ENCODE results near the gene TMIGD2.
"Not testable (repeated sequence)": the region's sequence is repeated elsewhere in the genome, so short reads cannot be mapped to it uniquely, and the experiment has no call there.

The TMIGD2 gene

GRCh38 chr19:4302243-4302640, at the start of gene TMIGD2:
TSS of gene TMIGD2 (minus strand) at chr19:4302389. CDS start at chr19:4302385, 4 bp downstream.
- TF ChIP-seq GATA1 (IDR thresholded peaks at IDR 0.05; ENCODE audit: low read depth, low read length) (no peak), POLR2A (IDR thresholded peaks at IDR 0.05; ENCODE audit: low read length) (no peak)
- no peak for DNase-seq

- no peak for TF ChIP-seq GATA1 (IDR thresholded peaks at IDR 0.05; ENCODE audit: low read depth, low read length)
- TF ChIP-seq POLR2A (IDR thresholded peaks at IDR 0.05; ENCODE audit: low read length), result no peak
- no peak for DNase-seq
Observed at GRCh38 chr19:4350726-4351125, 48.5 kb upstream of the TMIGD2 start.

GRCh38 chr19:4350111-4350510, 47.9 kb upstream of the TMIGD2 start:
- TF ChIP-seq GATA1 (IDR thresholded peaks at IDR 0.05; ENCODE audit: low read depth, low read length), result no peak
- no peak for TF ChIP-seq POLR2A (IDR thresholded peaks at IDR 0.05; ENCODE audit: low read length)
- no peak for DNase-seq

GRCh38 chr19:4349225-4349624, 47.0 kb upstream of the TMIGD2 start:
- not testable (repeated sequence) for DNase-seq

GRCh38 chr19:4347521-4347920, 45.3 kb upstream of the TMIGD2 start:
- DNase-seq, result no peak
- TF ChIP-seq GATA1 (IDR thresholded peaks at IDR 0.05; ENCODE audit: low read depth, low read length), result no peak
- TF ChIP-seq POLR2A (IDR thresholded peaks at IDR 0.05; ENCODE audit: low read length), result no peak

GRCh38 chr19:4346020-4346383, 43.8 kb upstream of the TMIGD2 start:
- TF ChIP-seq POLR2A (IDR thresholded peaks at IDR 0.05; ENCODE audit: low read length), result no peak
- TF ChIP-seq GATA1 (IDR thresholded peaks at IDR 0.05; ENCODE audit: low read depth, low read length), result no peak

GRCh38 chr19:4345342-4346019, 43.3 kb upstream of the TMIGD2 start:
- peak; percentile 59 to 74 for DNase-seq
- TF ChIP-seq POLR2A (IDR thresholded peaks at IDR 0.05; ENCODE audit: low read length), result no peak
- TF ChIP-seq GATA1 (IDR thresholded peaks at IDR 0.05; ENCODE audit: low read depth, low read length), result no peak

More at GRCh38 chr19:4346020-4346383, 43.8 kb upstream of the TMIGD2 start:
- DNase-seq, result no peak

GRCh38 chr19:4343370-4344307, 41.5 kb upstream of the TMIGD2 start, which contains the start of gene MPND:
TSS of gene MPND (plus strand) at chr19:4343562. CDS start at chr19:4343594, 32 bp downstream.
- DNase-seq, result peak; percentile 86 to 90
- no peak for TF ChIP-seq GATA1 (IDR thresholded peaks at IDR 0.05; ENCODE audit: low read depth, low read length)
- TF ChIP-seq POLR2A (IDR thresholded peaks at IDR 0.05; ENCODE audit: low read length), result no peak

- TF ChIP-seq GATA1 (IDR thresholded peaks at IDR 0.05; ENCODE audit: low read depth, low read length) (no peak), POLR2A (IDR thresholded peaks at IDR 0.05; ENCODE audit: low read length) (peak; percentile 92)
- peak; percentile 98 to 100 for DNase-seq
Observed at GRCh38 chr19:4342615-4343369, 40.6 kb upstream of the TMIGD2 start.

GRCh38 chr19:4342314-4342614, 40.1 kb upstream of the TMIGD2 start:
- no peak for DNase-seq
- no peak for TF ChIP-seq POLR2A (IDR thresholded peaks at IDR 0.05; ENCODE audit: low read length)
- TF ChIP-seq GATA1 (IDR thresholded peaks at IDR 0.05; ENCODE audit: low read depth, low read length), result no peak

GRCh38 chr19:4338441-4339355, 36.5 kb upstream of the TMIGD2 start, which contains the start of gene STAP2:
TSS of gene STAP2 (minus strand) at chr19:4338827. CDS start at chr19:4338753, 74 bp downstream.
- TF ChIP-seq POLR2A (IDR thresholded peaks at IDR 0.05; ENCODE audit: low read length) (no peak), GATA1 (IDR thresholded peaks at IDR 0.05; ENCODE audit: low read depth, low read length) (no peak)
- peak; percentile 61 to 70 for DNase-seq

- DNase-seq, result peak; percentile 69 to 81
- TF ChIP-seq POLR2A (IDR thresholded peaks at IDR 0.05; ENCODE audit: low read length), result peak; percentile 46
- no peak for TF ChIP-seq GATA1 (IDR thresholded peaks at IDR 0.05; ENCODE audit: low read depth, low read length)
Observed at GRCh38 chr19:4337906-4338440, 35.8 kb upstream of the TMIGD2 start.

Data from erythroblast (primary cell).